Stimulated activated CD8-positive, alpha-beta memory T cell treated with anti-CD3 and anti-CD28 coated beads, Interleukin-4, amount 100 ng/mL, for 24 hours (primary cell): Measurements from ENCODE around the gene TWNK.

Experiments
- DNase-seq: peaks from one replicate; pipeline ENCODE4 v3.0.0-alpha.2; 2020; ENCODE audit warnings: low read depth

The TWNK gene

GRCh38 chr10:101011517-101012423 is 24.4 kb downstream of the TWNK start:
- no peak for DNase-seq

- DNase-seq, result peak; percentile 64
These were observed 25.4 kb downstream of the TWNK start for GRCh38 chr10:101012525-101013364.

- no peak for DNase-seq
These were observed 26.1 kb downstream of the TWNK start for GRCh38 chr10:101013365-101013825.

- peak; percentile 65 for DNase-seq
These were observed 27.0 kb downstream of the TWNK start for GRCh38 chr10:101014230-101014884.

- DNase-seq, result no peak
These were observed 27.7 kb downstream of the TWNK start for GRCh38 chr10:101014966-101015581.

- DNase-seq, result no peak
These were observed 28.2 kb downstream of the TWNK start for GRCh38 chr10:101015582-101015973.

GRCh38 chr10:101016814-101017213 is 29.5 kb downstream of the TWNK start:
- no peak for DNase-seq

- no peak for DNase-seq
These were observed 30.8 kb downstream of the TWNK start for GRCh38 chr10:101018118-101018599.

GRCh38 chr10:101018600-101019439 is 31.5 kb downstream of the TWNK start:
- peak; percentile 69 for DNase-seq

- DNase-seq, result no peak
These were observed 32.0 kb downstream of the TWNK start for GRCh38 chr10:101019440-101019703.

GRCh38 chr10:101020427-101021075 is 33.2 kb downstream of the TWNK start:
- DNase-seq, result no peak

- no peak for DNase-seq
These were observed 33.9 kb downstream of the TWNK start for GRCh38 chr10:101021239-101021638.

GRCh38 chr10:101021692-101022251 is 34.4 kb downstream of the TWNK start:
- DNase-seq, result no peak

- DNase-seq, result no peak
These were observed 35.8 kb downstream of the TWNK start for GRCh38 chr10:101022967-101023705.

GRCh38 chr10:101027106-101027720 is 39.9 kb downstream of the TWNK start:
- no peak for DNase-seq

- no peak for DNase-seq
These were observed 41.3 kb downstream of the TWNK start for GRCh38 chr10:101028446-101029337.

- DNase-seq, result no peak
These were observed 42.4 kb downstream of the TWNK start for GRCh38 chr10:101029520-101030295.
